ENCODE data around the gene RNF144A.

The RNF144A gene

GRCh38 chr2:7027411-7027810 lies 110.2 kb downstream of the RNF144A start:
- no peak for DNase-seq

GRCh38 chr2:7027956-7028655 lies 110.9 kb downstream of the RNF144A start:
- DNase-seq, result no peak

GRCh38 chr2:7028846-7029245 lies 111.6 kb downstream of the RNF144A start:
- no peak for DNase-seq

GRCh38 chr2:7029291-7030059 lies 112.3 kb downstream of the RNF144A start:
- DNase-seq, result no peak

GRCh38 chr2:7030810-7031209 lies 113.6 kb downstream of the RNF144A start:
- no peak for DNase-seq

- DNase-seq, result peak; percentile 11
Observed at GRCh38 chr2:7031547-7032245, 114.5 kb downstream of the RNF144A start.

- DNase-seq, result no peak
Observed at GRCh38 chr2:7032371-7032770, 115.2 kb downstream of the RNF144A start.

GRCh38 chr2:7033136-7033960 lies 116.1 kb downstream of the RNF144A start:
- no peak for DNase-seq

GRCh38 chr2:7034303-7034702 lies 117.1 kb downstream of the RNF144A start:
- DNase-seq, result no peak

- no peak for DNase-seq
Observed at GRCh38 chr2:7035884-7036283, 118.7 kb downstream of the RNF144A start.

GRCh38 chr2:7037340-7038333 lies 120.4 kb downstream of the RNF144A start:
- peak; percentile 36 for DNase-seq

- no peak for DNase-seq
Observed at GRCh38 chr2:7040547-7040946, 123.3 kb downstream of the RNF144A start.

- DNase-seq, result no peak
Observed at GRCh38 chr2:7041421-7041820, 124.2 kb downstream of the RNF144A start.

GRCh38 chr2:7043690-7044089 lies 126.5 kb downstream of the RNF144A start:
- no peak for DNase-seq

- DNase-seq, result peak; percentile 65
Observed at GRCh38 chr2:7044253-7045250, 127.3 kb downstream of the RNF144A start.

GRCh38 chr2:7045601-7046590 lies 128.7 kb downstream of the RNF144A start:
- DNase-seq, result no peak

GRCh38 chr2:7047661-7048060 lies 130.4 kb downstream of the RNF144A start:
- no peak for DNase-seq

- no peak for DNase-seq
Observed at GRCh38 chr2:7048762-7049294, 131.6 kb downstream of the RNF144A start.

- no peak for DNase-seq
Observed at GRCh38 chr2:7052404-7052803, 135.2 kb downstream of the RNF144A start.
